HG03064 (cell line): ENCODE measurements around the gene KRTAP10-12.

Experiments
- ATAC-seq: cut with Tn5 transposase; IDR thresholded peaks from one replicate; pipeline ENCODE4 v1.9.1; 2021; ENCODE audit warnings: low read depth; ENCODE audit not compliant: unreplicated experiment

The KRTAP10-12 gene

DNA sequence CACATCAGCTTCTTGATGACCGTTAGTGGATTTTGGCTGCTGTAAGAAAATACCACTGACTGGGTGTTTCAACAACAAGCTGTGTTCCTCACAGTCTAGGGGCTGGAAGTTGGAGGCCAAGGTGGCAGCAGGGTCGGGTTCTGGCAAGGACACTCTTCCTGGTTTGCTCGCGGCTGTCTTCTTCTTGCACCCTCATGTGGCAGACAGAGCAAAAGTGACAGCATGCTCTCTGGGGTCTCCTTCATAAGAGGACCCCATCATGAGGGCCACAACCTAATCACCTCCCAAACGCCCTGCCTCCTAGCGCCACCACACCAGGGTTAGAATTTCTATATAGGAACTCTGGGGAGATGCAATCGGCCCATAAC, 33.0 kb downstream of the KRTAP10-12 start:
- no peak for ATAC-seq

DNA sequence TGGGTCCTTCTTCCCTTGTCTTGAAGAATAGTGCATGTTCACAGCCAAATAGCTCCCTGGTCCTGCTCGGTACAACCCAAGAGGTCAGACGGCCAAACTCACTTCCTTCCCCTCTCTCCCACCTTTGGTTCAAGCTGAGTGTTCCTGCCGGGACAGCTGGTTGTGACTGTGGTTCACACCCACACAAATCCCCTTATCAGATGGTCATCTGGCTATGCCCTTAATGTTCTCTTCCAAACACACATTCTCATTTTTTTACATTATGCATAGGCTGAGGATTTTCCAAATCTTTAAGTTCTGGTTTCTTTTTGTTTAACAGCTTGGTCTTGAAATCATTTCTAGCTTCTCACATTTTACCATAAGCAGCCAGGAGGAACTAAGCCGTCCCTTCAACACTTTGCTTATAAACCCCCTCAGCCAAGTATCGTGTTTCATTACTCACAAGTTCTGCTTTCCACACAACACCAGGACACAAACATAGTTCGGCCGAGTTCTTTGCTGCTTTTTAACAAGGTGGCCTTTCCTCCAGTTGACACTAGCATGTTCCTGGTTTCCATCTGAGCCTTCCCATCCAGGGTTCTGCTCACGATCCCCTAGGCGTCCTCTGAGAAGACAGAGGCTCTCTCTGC, 34.1 kb downstream of the KRTAP10-12 start:
- no peak for ATAC-seq

DNA sequence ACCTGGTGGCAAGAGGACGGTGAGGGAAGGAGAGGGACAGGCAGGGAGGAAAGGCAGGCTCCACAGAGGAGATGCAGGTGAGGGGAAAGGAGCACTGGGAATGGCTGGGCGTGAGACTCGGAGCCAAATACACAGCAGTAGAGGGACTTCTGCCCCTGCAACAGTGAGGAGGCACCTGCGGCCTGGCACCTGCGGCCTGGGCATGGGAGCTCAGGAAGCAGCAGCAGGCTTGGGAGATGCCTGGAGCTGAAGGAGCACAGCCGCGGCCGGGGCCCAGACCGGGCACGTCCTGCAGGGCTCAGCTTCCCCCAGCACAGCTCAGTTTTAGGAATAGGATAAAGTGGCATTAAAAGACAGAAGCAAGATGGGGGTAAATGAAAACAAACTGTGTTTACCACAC, 35.3 kb downstream of the KRTAP10-12 start:
- ATAC-seq: no peak

DNA sequence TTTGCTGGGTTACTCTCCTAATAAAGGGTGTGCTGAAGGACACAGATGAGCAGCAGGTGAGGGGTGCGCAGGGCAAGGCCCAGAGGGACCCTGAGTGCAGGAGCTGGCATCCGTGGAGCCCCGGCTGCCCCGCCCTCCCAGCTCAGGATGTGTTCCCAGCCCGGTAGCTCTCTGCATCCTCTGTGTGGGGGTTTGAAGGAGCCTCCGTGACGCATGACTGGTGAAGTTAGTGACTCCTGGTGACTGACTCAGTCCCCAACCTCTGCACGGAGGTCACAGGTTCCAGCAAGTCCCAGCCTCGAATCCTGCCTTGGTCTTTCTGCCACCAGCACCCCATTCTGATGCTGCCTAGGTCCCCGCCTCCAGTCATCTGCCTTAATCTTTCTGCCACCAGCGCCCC, 36.0 kb downstream of the KRTAP10-12 start:
- ATAC-seq: no peak

DNA sequence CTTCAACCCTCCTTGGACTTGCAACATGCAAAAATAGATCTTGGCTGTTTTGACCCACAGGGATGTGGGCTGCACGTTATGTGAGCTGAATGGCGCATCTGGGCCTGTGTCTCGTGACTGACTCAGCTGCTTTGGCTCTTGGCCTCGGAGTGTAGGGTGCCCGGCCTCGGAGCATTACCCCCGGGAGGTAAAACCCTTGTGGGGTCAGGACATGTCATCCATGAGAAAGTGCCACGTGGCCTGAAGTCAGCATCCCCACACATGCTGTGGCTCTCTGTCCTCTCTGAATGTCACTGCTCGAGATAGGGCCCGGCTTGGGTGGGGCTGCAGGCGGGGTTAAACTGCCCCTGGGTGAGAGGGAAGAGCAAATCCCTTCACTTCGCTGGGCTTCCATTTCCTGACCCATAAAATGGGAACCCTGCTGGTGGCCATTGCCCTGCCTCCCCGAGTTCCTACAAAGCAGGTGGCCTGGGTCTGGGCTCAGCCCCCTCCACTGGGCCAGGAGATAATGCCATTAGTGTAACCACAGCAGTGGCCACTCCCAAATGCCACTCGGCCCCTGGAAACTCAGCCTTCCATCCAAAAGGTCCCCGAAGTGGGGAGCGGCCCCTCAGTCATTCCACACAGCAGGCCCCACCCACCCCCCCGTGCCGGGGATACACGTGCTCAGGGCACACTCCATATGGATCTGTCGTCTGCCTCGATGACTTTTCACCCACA, 37.2 kb downstream of the KRTAP10-12 start:
- no peak for ATAC-seq

DNA sequence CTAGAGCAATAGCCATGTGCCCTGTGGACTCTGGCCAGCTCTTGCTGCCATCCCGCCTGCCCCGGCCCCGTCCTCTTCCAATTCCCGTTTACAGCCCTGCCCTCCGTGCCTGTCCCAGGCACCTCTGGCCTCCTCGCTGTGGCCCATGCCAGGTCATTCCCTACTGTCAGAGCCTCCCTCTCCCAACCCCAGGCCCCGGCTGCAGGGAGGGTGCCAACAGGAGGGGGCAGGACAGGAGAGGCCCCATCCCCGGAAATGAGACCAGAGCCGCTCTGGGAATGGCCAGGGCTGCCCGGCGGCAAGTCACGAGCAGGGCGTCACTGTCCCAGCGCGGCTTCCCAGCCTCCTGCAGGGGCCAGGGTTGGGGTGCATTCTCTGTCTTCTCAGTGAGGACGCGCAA, 37.9 kb downstream of the KRTAP10-12 start:
- no peak for ATAC-seq

DNA sequence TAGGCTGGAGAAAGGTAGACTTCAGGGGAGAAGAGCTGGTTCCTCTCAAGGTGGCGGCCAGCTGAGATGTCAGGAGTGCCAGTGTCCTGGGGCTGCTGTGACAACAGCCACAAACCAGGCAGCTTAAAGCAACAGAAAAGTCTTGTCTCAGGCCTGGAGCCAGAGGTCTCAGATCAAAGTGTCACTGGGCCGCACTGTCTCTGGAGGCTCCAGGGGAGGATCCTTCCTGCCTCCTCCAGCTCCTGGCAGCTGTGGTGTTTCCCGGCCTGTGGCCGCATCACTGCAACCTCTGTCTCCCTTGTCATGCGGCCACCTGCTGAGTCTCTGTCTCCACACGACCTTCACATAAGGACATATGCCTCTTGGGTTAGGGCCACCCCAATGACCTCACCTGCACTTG, 38.8 kb downstream of the KRTAP10-12 start:
- ATAC-seq: no peak

DNA sequence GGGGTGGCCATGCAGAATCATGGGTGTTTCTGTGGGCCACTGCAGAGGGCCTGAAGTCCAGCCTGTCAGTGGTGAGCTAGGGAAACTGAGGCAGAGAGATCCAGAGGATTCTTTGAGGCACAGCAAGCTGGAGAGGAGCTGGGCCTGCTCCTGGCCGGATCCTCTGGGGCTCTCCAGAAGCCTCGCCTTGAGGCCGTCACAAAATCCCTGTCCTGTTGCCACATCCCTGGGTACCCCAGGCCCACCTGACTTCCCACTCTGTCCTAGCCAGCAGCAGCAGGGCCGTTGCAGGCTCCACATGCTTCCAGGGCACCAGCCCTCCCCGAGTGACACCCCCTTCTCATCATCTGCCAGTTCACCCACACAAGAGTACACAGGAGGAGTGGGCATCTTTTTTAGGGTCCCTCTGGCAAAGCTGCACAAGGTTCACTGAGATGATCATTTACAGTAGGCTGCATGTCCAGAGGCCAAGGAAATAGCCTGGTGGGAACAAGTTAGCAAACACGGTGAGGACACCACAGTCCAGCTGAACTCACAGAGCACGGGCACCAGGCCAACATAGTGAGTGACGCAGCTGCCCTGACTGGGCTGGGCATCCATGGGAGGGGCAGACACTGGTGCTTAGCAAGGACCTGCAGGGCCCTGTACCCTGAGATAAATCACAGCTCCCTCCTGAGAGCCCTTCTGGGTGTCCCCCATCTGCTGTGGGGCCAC, 39.5 kb downstream of the KRTAP10-12 start:
- no peak for ATAC-seq

DNA sequence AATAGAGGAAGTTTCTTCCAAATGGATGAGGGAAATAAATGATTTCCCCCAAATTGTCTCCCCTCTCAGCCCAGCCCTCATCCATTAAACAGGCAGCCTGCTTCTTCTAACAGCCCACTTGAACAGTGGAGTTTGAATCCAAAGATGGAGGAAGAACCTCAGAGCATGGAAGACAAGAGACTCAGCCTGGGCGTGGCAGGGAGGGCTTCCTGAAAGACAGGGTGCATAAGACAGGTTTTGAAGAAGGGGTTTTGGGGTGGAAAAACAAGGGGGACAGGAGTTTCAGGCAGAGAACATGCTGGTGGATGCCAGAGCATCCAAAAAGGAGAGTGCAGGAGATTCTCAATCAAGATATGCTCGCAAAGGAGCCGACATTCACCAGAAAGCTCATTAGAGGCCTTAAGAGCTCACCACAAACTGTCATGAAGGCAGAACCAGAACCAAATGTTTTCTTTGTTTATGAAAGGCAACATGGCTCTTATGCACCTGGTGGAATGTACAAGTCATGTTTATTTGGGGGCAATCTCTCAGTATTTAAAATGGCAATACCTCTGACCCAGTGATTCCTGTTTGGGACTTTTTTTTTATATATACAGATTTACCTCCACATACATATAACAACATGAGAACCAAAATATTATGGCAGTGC, 40.9 kb downstream of the KRTAP10-12 start:
- no peak for ATAC-seq

DNA sequence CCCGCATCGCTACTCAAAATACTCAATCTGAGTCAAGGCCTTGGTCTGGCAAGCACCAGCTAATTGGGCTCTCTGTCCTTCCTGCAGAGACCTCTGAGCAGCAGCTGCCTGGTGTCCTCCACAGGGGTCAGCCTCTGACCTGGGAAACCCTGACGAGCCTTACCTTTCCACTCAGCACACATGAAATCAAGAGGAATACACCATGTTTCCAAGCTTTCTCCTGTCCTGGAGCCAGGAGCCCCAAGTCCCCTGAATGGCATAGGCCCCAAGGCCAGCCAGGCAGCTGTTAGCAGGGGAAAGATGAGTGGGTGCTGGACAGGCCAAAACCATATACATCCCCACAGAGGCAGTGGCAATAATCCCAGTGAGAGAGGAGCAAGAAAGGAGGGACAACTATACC, 41.6 kb downstream of the KRTAP10-12 start:
- no peak for ATAC-seq

DNA sequence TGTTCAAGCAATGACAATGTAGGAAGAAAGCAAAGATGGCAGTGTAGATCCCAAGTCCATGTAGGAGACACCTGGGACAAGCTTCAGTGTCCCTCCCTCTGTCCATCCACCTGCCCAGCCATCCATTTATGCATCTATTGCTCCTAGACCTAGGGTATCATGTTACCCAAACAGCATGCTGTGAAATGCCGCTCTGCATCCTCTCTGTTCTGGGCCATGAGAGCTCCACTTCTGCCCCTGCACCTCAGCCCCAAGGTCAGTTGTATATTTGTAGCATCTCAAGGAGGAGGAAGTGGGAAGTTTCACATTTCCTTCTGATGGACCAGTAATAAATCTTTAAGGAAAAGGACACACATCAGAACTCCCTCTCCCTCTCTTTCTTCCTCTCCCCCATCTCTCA, 42.3 kb downstream of the KRTAP10-12 start:
- no peak for ATAC-seq

DNA sequence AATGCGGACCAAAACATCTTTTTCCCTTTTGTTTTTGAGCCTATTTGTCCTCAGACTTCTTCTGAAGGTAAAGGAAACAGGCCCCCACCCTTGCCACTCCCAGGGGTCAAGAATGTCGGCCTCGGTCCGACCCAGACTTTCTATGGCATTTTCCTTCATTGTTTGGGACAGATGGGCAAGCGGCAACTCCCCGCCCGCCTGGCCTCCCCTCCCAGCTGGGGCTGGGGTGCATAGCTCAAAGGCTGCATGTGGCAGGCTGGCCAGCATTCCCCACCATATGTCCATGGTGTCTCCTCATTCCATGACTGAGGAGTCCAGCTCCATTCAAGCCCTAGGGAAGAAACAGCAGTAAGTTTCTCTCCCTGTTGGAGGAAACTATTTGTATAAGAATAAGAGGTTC, 43.8 kb downstream of the KRTAP10-12 start:
- ATAC-seq: no peak

DNA sequence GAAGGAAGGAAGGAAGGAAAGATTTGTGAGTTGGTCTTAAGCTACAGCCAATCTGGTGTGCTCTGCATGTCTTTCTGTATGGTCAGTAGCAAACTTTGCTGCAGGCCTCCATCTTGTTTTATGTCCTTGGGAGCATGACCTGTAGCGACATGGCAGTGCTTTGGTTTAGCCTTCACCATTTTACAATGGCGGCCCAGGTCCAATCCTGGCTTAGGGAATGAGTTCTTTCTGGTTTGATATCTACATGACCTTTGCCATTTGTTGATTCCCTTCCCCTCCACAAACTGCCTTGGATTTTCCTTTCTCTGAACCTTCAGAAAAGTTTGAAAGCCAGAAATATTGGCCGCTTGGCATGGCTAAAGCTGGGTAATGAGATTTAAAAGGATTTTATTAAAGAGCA, 44.9 kb downstream of the KRTAP10-12 start:
- no peak for ATAC-seq

DNA sequence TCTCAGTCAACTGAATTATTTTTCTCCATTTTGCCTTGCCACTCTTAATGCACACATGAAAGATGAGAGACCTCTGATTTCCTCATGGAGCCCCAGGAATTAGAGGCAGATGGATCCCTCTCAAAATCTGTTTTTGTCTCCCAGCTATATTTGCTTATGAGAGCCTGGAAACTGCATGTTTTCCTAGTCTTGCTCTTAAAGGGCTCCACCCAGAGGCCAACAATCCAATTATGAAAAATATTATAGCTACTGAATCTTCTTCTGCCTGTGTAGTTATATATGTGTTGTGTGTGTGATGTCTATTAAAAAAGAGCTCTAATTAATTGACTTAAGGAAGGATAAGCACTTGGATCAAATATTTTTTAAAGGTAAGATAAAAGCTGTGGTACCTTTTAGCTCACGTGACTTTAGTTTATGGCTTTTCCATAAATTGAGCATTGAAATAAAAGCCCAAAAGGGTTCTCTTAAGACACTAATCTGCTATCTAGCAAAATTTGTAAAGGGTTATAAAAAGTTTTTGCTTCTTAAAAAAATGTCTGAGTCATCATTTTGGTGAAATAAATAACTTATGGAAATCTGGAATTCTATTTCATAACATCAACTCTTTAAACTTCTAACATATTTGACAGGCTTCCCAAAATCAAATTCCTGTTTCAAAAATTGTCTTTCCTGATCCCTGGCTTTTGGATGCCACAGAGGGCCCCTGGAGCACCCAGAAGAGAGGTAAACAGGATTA, 45.6 kb downstream of the KRTAP10-12 start:
- no peak for ATAC-seq
